GM21528 (cell line): Measurements from ENCODE around the gene CD160.
"Not testable (repeated sequence)": the region's sequence is repeated elsewhere in the genome, so short reads cannot be mapped to it uniquely, and the experiment has no call there.

Experiments used
- ATAC-seq: cut with Tn5 transposase; IDR thresholded peaks from one replicate; pipeline ENCODE4 v1.9.1; 2021; ENCODE audit warnings: mild to moderate bottlenecking, moderate library complexity; ENCODE audit not compliant: unreplicated experiment, low FRiP score

The CD160 gene

GRCh38 chr1:145708063-145708462 is 11.2 kb upstream of the CD160 start:
- ATAC-seq: no peak

GRCh38 chr1:145710291-145711027 is 8.8 kb upstream of the CD160 start:
- ATAC-seq: no peak

- ATAC-seq: no peak
These were observed 8.1 kb upstream of the CD160 start for GRCh38 chr1:145711213-145711651.

- ATAC-seq: no peak
These were observed 4.7 kb upstream of the CD160 start for GRCh38 chr1:145714524-145715111.

GRCh38 chr1:145716641-145717345 is 2.5 kb upstream of the CD160 start:
- ATAC-seq: no peak

- no peak for ATAC-seq
These were observed 1.5 kb upstream of the CD160 start for GRCh38 chr1:145717833-145718232.

- ATAC-seq: not testable (repeated sequence)
These were observed 834 bp upstream of the CD160 start for GRCh38 chr1:145718465-145718864.

- ATAC-seq: no peak
These were observed 1.2 kb downstream of the CD160 start for GRCh38 chr1:145720556-145720877.

- ATAC-seq: no peak
These were observed 1.8 kb downstream of the CD160 start for GRCh38 chr1:145720878-145721671.

GRCh38 chr1:145726193-145726592 is 6.9 kb downstream of the CD160 start:
- not testable (repeated sequence) for ATAC-seq

GRCh38 chr1:145729196-145729595 is 9.9 kb downstream of the CD160 start:
- ATAC-seq: no peak

- ATAC-seq: no peak
These were observed 10.6 kb downstream of the CD160 start for GRCh38 chr1:145729666-145730436.

- ATAC-seq: no peak
These were observed 11.2 kb downstream of the CD160 start for GRCh38 chr1:145730467-145730866.

GRCh38 chr1:145730900-145731299 is 11.6 kb downstream of the CD160 start:
- no peak for ATAC-seq

- no peak for ATAC-seq
These were observed 16.9 kb downstream of the CD160 start for GRCh38 chr1:145736191-145736590.

GRCh38 chr1:145740269-145740668 is 21.0 kb downstream of the CD160 start:
- no peak for ATAC-seq

GRCh38 chr1:145747398-145748247 is 28.3 kb downstream of the CD160 start:
- no peak for ATAC-seq

- ATAC-seq: no peak
These were observed 31.1 kb downstream of the CD160 start for GRCh38 chr1:145750426-145750825.

- ATAC-seq: no peak
These were observed 32.3 kb downstream of the CD160 start for GRCh38 chr1:145751491-145752037.
